HG02588 (cell line): ENCODE results near the gene ITGAV.

Experiments used
- ATAC-seq: cut with Tn5 transposase; IDR thresholded peaks from one replicate; pipeline ENCODE4 v1.9.1; 2021; ENCODE audit warnings: mild to moderate bottlenecking, moderate library complexity; ENCODE audit not compliant: unreplicated experiment

ITGAV gene

DNA sequence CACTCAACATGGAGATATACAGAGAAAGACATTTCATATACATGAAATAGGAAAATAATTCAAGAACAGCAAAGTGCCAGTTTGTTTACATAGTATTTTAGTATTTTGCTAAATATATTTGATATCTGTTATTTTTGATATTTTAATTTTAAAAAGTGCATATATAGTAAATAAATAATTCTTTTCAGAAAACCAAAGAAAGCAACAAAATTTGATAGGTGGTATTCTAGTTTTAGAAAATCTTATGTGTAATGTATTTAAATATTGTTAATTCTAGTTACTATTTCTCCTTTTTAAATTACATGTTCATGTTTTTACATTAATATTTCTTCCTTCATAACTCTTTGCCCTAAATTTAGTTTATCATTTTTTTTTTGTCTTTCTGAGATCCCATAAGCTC, 69.5 kb downstream of the ITGAV start:
- ATAC-seq, result no peak

DNA sequence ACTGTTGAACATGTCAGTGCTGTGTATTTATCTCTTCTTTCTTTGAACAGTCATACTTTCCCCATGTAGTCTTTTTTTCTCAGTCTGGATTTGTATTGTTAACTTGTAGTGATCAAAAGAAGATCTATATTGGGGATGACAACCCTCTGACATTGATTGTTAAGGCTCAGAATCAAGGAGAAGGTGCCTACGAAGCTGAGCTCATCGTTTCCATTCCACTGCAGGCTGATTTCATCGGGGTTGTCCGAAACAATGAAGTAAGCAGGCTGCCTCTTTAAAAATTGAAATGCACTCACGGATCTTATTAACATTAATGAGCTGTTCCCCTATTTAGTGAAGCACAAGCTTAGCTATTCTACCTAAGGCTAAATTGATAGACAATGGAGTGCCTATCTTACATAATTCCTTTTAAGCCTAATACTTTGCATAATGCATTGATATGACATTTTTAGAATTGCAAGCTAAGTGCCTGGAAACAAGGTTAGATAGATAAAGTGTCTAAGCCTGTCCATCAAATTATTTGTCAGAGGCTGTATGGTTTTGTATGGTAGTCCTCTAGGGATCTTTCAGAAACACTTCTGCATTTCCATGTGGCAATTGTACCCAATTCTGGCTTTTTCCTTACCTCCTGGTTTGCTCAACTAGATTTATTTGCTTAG, 74.7 kb downstream of the ITGAV start:
- no peak for ATAC-seq

DNA sequence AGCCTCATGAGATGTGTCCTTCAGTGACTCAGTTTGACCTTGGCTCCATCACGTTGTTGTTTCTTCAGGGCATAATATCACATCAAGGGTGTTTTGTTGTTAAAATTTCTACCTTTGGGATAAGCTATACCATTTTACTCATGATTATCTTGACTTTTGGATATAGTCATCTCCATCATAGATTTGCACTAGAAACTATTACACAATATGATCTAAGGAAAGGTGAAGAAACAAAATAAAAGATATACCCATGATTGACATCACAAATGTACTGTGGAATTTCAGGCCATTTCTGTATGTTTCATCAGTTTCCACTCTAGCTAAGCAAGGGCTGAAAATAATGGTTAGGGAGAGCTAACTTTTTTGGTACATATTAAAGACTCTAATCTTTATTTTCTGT, 79.3 kb downstream of the ITGAV start:
- no peak for ATAC-seq

DNA sequence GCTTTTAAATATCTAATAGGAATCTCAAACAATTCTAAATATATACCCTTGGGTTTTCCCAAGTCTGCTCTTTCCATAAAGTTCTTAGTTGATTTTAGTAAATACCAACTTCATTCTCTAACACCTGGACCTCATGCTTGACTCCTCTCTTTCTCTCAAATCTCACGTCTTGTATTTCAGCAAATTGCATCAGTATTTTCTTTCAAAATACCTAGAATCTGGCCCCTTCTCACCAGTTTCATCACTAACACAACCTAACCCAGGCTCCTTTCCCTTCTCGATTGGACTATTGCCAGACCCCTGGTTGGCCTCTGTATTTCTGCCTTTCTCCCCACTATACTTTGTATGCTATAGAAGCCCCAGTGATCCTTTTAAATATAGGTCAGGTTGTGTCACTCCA, 81.0 kb downstream of the ITGAV start:
- no peak for ATAC-seq

DNA sequence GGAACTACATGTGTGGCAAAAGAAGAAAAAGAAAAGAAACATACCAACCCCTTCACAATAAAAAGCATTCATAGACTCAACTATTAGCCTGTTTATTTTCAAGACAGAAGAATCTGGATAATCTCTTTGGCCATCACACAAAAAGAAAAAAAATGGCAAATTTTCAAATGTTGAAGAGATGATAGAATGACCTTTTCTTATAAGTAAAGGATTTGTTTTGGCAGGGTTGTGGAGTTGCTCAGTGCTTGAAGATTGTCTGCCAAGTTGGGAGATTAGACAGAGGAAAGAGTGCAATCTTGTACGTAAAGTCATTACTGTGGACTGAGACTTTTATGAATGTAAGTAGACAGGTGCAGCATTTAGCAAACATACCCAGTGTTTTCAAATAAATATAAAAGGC, 85.5 kb downstream of the ITGAV start:
- ATAC-seq, result no peak

DNA sequence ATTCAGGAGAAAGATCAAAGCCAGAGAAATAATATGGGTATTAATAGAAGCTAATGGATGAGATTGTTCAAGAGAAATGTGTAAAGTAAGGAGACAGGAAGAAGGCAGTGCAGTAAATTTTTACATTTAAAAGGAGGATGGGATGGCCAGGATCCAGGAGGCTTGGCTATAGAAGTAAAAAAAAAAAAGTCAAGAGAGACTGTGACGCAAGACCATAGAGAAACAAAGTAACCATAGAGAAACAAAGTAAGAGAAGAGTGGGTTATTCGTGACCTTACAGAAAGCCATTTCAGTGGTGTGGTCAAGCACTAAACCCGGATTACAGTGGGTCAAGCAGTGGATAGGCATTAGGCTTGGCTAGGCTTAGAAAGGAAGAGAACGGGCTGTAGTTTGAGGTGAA, 93.5 kb downstream of the ITGAV start:
- ATAC-seq, result no peak

DNA sequence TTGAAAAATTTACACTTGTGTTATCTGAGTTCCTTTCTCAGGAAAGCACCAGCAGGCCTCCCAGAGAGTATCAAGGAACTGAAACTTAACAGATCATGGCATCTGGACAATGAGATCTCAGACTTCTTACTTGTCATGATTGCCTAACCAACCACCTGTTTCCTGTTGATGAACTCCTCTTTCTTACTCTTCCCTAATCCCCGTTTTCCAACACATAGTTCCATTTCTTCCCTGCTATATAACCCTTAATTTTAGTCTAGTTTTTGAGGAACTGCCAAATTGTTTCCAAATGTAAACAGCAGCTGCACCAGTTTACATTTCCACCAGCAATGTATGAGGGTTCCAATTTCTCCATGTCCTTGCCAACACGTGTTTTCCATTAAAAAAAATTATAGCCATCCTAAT, 98.0 kb downstream of the ITGAV start:
- no peak for ATAC-seq

DNA sequence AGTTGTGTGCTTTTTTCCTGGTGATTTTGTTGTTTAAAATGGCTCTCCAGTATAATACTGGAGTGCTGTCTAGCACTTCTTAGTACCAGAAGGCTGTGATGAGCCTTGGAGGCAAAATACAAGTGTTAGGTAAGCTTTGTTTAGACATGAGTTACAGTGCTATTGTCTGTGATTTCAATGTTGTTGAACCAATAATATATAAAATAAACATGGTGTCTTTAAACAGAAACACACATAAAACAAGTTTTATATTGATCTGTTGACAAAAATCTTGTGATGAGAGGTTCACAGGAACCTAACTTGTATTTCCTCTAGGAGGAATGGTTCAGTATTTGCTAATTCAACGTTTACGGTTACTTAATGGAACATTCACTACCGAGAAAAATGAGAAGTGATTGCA, 99.0 kb downstream of the ITGAV start:
- ATAC-seq, result no peak

DNA sequence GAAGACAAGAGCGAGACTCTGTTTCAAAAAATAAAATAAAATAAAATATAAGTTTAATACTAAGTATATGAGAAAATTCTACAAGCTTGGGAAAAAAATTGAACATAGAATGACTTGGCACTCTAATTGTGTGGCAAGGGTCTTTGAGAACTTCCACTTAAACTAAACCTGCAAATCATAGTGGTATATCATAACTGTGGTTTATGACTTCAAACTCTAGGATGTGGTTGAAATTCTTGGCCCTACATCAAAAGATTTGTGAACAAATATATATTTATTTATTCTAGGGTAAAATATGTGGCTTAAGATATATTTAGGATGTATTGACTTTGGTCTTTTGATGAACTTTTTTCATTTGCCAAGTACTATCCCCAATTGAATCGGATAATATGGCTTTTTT, 100.9 kb downstream of the ITGAV start:
- no peak for ATAC-seq

DNA sequence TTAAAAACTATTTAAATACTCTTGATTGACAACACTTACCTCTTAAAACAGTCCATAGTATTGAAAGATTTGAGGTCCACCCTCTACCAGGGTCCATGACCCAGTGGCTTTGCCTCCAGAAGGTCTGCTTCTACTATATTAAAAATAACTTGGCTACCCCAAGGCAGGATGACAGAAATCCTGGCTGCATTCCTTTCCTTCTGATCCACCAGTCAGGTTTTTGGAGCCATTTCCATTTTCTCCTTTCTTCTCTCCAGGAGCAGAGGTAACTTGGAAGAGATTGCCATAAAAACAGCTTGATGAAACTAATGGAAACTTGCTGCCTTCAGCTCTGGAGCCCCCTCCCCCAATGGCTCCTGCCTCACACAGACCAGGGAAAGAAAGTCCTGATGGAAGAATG, 101.4 kb downstream of the ITGAV start:
- ATAC-seq, result no peak

DNA sequence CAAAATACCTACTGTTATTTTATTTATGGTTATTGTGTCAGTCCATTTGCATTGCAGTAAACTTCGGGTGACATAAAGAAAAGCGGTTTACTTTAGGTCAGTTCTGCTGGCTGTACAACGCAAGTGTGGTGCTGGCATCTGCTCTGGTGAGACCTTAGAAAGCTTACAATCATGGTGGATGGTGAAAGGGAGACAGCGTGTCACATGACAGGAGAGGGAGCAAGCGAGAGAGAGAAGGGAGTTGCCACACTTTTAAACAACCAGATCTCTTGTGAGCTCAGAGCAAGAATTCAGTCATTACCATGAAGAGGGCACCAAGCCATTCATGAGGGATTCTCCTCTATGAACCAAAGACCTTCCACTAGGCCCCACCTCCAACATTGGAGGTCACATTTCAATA, 102.0 kb downstream of the ITGAV start:
- no peak for ATAC-seq

DNA sequence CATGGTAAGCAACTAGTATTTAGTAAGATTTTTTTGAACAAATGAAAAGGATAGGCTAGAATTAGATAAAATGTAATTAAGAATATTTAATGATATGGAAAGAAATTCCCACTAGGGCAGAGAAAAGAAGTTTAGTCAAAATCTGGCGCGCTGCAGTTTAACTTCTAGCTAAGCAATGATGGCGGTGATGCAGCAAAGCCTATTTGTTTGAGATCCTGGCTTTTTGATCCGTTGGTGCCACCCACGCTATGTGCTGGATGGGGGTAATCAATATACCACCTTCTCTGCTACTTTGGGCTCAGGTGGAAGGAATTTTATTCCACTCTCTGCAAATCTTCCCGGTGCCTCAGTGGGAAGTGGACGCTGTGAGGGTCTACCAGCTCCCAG, 103.6 kb downstream of the ITGAV start:
- ATAC-seq, result no peak

DNA sequence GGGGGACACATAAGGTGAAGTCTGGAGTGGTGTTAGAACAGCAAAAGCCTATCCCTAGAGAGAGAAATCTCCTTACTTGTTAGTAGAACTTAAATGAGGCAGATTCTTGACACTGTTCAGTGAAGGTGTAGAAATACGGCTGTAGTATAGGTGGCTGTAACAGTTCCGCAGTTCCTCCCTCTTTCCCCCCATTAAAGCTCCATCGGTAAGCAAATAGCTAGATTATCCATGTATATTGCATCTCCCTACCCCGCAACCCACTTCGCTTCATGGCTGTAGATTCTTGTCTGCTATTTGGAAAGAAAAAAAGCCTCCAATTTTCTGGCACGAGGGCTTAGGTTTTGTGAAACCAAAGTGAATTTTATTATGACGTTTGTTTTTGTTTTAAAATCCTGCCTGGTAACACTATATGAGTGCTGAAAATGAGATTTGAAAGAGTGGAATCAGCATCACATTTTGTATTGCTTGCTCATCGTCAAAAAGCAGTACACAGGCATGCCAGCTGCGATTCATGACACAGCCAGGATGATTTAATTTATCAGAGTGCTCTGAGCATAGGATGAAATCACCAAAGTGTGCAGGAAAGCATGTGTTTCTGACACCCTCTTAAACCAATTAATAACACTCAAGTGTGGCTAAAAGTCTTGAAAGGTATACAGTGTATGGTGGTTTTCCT, 105.4 kb downstream of the ITGAV start:
- ATAC-seq, result no peak

DNA sequence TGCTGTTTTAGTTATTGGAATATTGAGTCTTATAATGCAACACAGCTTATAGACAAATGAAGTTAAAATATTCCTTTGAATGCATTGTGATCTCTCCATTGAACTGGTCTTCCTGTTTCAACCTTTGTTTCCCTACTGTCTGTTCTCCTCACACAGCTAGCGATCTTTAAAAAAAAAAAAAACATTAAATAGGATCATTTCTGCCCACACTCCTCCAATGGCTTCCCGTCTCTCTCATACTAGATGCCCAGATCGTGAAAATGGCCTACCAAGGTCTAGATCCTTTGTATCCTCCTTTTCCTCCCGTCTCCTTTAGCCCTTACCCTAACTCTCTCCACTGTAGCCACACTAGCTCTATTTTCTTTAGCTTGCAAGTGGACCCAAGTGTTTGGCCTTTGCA, 106.4 kb downstream of the ITGAV start:
- no peak for ATAC-seq

DNA sequence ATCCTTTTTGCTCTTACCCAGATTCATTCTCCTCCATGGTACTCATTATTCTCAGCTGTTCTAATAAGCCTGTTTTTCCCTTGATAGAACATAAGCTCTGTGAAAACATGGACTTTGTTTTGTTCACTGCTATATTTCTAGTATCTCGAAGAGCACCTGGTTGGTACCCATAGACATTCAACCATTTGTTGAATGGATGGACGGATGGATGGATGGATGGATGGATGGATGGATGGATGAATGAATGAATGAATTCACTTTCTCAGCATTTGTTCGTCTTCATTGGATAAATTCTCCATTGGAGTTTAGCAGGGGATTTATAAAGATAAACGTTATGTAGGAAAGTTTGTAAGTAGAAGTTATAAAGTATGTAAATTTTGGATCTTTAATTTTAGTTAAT, 106.9 kb downstream of the ITGAV start:
- no peak for ATAC-seq

DNA sequence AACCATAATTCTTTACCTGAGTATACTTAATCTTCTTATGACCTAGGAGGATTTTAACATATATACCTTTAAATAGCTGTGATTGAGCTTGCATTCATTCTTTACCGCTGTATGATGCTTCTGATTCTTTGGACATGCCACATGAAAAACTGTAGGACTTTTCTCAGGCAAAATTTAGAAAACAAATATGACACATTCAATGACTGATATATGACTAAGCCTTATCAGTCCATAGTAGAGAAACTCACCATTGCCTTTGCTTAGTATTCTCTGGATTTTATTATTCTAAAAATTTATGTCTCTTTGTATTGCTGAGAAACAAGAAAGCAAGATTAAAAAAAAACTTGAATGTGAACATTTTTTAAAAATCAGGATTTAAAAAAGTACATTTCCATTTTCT, 107.7 kb downstream of the ITGAV start:
- ATAC-seq, result no peak

DNA sequence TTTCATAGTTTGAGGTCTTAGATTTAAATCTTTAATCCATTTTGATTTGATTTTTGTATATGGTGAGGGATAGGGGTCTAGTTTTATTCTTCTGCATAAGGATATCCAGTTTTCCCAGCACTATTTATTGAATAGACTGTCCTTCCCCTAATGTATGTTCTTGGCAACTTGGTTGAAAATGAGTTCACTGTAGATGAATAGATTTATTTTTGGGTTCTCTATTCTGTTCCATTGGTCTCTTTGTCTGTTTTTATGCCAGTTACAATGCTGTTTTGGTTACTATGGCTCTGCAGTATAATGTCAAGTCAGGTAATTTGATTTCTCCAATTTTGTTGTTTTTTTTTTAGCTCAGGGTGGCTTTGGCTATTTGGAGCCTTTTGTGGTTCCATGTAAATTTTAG, 109.9 kb downstream of the ITGAV start:
- no peak for ATAC-seq

DNA sequence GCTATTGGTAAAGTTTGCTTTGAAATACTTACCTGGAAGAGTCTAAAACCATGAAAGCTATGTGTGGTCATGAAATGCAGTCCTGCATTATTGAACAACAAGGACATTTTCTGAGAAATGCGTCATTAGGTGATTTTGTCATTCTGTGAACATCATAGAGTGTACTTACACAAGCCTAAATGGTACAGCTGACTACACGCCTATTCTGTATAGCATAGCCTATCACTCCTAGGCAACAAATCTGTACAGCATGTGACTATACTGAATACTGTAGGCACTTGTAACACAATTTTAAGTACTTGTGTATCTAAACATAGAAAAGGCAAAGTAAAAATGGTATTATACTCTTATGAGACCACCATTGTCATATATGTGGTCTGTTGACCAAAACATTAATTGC, 112.2 kb downstream of the ITGAV start:
- ATAC-seq, result no peak

DNA sequence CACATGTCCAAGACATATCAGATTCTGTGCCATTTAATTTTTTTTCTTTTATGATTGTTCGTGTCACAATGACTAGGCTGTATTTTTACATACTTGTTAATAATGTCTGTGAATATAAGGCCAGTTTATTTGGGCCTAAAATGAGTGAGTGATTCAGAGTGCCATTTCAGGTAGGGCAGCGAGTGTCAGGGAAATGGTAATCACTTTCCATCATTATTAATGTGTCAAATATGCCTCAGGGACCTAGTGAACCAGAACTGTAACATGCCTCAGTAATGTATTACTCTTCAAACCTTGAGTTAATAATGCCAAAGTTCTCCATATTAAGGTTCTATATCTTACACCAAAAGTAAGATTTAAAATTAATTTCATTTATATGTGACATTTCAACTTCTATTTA, 112.6 kb downstream of the ITGAV start:
- ATAC-seq, result no peak

DNA sequence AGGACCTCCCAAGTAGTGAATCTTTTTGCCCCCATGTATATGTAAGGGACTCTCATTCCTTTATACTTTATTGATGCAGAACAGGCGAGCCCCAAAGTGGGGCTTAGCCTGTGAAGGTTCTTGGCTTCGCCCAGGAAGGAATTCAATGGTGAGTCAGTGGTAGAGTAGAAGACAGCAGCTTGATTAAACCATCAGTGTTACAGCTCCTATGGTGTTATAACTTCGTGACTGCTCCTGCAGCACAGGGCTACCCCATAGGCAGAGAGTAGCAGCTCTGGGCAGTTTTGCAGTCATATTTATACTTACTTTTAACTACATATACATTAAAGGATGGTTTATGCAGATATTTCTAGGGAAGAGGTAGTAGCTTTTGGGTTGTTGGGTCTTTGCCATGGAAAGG, 115.0 kb downstream of the ITGAV start:
- ATAC-seq, result no peak

DNA sequence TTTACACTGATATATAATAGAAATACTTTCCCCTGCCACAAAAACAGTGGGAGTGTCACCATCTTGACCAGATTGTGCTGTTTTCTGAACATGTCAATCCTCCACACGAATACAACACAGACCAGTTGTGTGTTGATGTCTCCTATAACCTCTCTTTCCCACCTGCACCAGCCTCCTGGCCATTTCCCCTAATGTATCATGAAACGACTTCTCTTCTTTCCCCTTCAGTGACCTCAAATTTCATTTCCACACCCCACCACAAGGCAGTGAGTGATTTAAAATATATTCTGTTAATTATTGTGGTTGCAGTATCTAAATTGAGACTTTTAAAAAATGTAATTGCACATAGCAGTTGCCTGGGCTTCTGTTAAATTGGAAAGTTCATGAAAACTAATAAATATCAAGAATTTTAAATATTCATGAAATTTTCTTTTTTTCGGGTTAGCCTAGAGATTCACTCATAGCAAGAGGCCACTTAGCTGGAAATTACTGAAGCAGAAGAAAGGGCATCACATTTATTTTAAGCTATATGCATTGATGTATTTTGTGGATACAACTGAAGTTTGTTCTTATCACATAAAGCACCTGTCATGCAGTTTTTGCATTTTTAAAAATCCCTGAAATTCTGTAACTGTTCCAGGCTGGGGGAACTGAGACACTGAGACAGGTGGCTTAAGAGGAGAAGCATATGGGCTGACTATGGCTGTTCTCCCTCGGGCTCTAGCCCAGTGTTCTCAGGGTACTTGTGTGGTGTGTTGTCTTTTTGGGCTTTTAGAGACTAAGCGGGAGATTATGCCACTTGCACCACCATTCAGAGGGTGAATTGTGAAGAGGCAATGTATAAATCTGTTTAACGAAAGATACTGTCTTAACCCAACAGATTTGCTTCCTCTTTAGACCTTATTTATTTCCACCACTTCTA, 119.9 kb downstream of the ITGAV start:
- no peak for ATAC-seq

DNA sequence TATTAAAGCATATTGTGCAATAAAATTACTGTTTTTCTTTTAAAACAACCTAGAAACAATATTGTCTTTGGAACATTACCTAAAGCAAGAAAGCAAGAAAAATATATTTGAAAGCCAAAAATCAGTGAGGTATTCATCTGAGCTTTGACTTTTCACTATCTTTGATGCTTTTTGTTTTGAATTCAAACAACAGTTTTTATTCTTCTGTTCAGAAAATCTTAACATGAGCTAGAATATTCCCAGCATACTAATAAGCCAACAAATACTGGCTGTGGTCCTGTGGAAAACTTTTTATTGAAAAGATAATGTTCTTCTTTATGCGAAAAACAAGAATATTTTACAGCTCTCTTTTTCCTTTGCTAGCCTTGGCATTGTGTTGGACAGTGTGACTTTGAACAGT, 123.8 kb downstream of the ITGAV start:
- no peak for ATAC-seq
